ENCODE data around the gene C22orf42.
"Not testable (repeated sequence)": the region's sequence is repeated elsewhere in the genome, so short reads cannot be mapped to it uniquely, and the experiment has no call there.

C22orf42 gene, protein sequence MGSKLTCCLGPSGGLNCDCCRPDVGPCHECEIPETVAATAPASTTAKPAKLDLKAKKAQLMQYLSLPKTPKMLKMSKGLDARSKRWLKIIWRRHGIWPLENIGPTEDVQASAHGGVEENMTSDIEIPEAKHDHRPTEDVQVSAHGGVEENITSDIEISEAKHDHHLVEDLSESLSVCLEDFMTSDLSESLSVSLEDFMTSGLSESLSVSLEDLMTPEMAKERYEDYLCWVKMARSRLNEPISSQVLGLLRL

DNA sequence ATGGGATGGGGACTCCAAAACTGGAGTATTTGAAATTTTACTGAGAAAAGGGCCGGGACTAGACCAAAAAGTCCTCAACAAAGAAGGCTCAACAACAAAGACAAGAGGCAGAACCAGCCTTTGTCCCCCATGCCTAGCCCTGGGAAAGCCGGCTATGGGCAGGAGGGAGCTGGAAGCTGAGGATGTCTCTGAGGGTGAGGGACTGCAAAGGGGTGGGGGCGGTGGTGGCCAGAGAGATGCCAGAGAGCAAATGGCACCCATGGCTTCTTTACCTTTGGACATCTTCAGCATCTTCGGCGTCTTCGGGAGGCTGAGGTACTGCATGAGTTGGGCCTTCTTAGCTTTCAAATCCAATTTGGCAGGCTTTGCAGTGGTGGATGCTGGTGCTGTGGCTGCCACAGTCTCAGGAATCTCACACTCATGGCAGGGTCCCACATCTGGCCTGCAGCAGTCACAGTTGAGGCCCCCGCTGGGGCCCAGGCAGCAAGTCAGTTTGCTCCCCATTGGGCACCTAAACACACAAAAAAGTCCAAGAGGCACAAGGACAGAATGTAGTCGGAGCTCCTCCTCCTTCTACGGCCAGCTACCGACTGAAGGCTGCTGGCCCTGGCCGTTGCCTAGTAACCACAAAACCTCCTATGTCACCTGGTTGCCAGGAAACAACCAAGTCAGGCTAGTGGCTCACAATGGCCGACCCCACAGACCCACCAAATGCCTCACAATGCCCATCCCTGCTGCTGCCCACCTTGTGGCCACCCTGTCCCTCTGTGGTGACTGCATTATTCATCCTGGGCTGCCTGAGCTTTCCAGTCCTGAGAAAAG is at the start of gene C22orf42:
Gene C22orf42 (minus strand): TSS at position 592 of the 822 bp plus-strand sequence. CDS start 88 bp downstream, at position 504.
- DNase-seq (ENCODE audit: low read depth): no peak

DNA sequence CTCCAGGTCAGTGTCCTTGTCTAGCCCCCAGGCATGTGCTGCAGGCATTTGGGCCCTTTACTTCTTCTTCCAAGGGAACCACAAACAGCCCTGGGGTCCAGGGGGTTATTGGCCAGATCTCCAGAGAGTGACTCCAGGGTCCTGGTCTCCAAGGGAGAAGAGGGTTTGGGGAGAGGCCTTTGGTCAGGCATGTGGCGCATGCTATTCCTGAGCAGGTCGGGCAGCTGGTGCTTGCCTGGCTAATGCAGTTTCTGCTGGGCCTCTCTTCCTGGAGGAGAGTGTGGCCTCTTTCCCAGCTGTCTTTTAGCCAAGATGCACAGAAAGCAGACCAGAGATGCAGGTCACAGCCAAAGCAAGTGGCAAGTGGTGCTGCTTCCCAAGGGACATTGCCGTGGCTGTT is 49.6 kb upstream of the C22orf42 start:
- no peak for DNase-seq (ENCODE audit: low read depth)

DNA sequence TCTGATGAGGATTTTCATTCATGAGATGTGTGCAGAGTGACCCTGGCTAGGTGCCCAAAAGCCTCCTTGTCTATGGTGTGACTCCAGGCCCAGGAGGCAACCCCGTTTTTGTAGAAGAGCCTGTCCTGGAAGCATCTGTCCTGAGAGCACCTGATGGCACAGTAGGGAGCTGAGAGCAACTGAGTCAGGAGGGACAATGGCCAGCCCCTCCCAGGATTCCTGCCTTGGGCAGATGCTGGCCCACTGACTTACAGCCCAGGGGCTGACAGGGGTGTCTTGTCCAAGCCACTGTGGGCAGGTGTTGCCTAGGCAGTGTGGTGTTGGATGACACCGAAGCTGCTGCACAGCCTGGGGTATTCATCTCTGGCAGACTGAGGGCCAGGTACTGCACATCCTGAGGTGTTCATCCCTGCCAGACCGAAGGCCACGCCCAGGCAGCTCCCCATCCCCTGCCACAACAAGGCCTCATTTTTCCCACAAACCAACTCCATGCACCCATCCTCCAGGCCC is 48.9 kb upstream of the C22orf42 start:
- no peak for DNase-seq (ENCODE audit: low read depth)

DNA sequence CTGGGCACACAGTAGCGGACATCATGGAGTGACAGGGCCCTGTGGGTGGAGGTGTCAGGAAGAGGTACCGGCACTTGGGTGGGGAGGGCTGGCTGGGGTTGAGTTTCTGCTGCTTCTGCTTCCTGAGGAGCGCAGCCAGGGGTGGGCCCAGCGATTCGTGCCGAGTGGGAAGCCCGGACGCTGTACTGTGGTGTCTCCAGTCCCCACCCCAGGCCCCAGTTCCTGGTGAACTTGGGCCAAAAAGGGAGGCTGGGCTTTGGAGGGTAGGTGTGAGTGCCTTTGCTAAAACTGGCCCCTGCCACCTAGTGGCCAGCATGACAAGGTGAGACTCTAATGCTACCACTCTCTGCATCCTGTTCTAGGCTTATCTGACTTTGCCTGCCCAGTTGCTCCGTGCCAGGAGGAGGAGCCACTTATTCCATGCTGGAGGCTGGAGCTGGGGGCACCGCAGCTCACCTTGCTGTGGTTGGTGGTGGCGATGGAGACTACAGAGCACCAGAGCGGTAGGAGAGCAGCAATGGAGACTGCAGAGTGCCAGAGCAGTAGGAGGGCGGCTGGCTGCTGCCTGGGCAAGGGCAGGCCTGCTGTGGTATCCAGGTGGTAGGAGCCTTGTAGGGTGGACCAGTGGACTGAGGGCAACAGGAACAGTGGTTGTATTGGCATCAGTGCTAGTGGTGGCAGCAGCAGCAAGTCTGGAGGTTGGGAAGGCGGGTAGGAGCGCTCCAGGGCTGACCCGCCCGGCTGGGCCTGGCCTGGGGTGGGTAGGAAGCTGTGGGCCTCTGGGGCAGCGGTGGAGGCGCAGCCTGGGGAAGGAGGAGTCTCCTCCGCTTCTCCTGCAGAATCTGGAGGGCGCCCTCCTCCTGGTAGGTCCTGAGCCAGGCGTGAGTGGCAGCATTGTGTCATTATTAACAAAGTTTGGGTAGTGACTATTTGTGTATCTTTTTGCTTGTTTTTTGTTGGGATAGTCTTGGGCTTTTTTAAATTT is 48.0 kb upstream of the C22orf42 start:
- DNase-seq (ENCODE audit: low read depth): no peak

DNA sequence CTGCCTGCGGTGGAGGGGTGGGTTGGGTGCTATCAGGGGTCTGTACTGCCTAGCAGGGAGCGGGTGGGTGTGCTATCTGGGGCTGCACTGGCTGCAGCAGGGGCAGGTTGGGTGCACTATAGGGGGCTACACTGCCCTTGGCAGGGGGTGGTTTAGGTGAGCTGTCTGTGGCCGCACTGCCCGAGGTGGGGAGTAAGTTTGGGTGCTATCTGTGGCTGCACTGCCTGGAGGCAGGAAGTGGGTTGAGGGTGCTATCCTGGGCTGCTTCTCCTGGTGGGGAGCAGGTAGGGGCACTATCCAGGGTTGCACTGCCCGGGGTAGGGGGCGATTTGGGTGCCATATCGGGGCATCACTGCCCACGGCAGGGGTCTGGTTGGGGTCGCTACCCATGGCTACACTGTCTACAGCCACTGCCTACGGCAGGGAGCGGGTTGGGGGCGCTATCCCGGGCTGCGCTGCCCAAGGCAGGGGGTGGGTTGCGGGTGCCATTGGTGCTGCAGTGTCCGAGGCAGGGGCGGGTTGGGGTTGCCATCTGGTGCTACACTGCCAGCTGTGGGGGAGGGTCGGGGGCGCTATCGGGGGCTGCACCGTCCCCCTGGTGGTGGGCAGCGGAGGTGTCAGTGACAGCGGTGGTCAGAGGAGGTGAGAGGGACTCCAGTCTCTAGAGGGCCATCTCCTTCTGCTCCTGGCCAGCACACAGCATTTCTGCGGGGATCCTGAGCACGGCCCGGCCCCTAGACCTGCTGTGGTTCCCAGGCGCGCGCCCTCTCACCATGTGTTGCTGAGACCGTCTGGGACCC is 47.1 kb upstream of the C22orf42 start:
- DNase-seq (ENCODE audit: low read depth): no peak

DNA sequence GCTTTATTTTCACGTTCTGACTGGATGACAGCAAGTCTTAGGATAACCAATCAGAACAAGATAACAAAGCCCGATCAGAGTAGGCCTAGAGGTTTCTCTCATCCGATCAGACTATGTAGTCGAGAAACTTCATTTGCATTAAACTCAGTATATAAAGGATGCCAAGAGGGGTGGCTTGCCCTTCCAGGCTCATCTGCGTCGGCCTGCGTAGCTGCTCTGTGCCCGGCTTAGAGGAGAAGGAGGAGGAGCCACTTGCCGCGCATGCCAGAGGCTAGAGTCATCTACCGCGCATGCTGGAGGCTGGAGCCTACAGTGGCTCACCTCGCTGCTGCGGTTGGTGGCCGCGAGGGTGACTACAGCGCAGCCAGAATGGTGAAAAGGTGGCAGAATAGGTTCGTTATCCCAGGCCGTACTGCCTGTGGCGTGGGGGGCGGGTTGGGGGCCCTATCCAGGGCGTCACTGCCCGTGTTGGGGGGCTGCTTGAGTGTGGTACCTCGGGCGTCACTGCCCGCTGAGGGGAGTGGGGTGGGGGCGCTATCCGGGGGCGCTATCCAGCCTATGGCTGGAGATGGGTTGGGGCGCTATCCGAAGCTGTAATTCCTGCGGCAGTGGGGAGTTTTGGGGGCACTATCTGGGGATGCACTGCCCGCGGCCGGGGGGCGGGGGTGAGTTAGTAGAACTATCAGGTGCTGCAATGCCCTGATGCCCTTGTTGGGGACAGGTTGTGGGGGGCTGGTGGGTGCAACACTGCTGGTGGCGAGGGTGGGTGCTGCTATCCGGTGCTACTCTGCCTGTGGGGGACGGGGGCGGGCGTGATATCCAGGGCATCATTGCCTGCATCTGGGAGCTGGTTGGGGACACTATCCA is 46.0 kb upstream of the C22orf42 start, which contains the start of gene RFPL2:
Gene RFPL2 (minus strand): TSS at position 218 of the 867 bp plus-strand sequence. CDS start 2,622 bp downstream, outside the sequence.
- DNase-seq (ENCODE audit: low read depth): no peak

DNA sequence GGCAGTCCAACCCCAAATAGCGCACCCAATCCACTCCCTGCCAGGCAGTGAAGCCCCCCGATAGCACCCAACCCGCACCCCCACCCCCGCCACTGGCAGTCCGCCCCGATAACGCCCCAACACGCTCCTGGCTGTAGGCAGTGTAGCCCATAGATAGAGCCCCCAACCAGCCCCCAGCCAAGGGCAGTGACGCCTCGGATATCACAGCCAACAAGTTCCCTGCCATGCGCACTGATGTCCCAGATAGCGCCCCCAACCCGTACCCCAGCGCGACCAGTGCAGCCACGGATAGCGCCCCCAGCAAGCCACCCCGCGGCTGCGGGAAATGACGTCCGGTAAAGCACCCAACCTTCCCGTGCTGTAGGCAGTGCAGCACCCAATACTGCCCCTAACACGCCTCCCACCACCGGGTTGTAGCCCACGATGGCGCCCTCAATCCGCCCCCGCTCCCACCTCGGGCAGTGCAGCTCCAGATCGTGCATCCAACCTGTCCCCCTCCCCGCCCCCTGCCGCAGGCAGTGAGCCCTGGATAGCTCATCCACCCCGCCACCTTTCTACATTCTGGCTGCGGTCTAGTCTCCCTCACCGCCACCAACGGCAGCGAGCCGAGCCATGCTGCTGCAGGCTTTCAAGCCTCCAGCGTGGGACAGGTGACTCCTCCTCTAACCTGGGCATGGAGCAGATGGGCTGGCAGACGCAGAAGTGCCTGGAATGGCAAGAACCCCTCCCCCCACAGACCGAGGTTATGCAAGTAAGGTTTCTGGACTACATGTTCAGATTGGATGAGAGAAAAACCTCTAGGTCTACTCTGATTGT is 45.1 kb upstream of the C22orf42 start:
- no peak for DNase-seq (ENCODE audit: low read depth)

DNA sequence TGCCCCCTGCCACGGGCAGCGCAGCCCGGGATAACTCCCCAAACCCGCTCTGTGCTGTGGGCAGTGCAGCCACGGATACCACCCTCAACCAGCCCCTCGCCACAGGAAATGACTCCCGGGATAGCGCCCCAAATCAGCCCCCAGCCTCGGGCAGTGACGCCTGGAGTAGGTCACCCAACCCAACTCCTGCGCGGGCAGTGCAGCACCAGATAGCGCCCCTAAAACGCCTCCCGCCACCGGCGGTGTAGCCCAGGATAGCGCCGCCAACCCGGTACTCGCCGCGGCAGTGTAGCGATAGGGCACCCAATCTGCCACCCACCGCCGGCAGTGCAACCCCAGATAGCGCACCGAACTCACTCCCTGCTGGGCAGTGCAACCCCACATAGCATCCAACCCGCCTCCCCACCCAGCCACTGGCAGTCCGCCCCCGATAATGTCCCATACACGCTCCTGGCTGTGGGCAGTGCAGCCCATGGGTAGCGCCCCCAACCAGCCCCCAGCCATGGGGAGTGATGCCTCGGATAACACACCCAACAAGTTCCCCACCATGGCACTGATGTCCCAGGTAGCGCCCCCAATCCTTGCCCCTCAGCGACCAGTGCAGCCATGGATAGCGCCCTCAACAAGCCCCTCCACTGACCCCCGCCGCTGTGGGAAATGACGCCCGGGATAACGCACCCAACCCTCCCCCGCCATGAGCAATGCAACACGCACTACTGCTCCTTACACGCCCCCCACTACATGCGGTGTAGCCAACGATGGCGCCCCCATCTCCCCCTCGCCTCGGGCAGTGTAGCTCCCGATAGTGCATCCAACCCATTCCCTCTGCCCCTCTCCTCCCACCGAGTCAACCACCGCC is 44.3 kb upstream of the C22orf42 start:
- DNase-seq (ENCODE audit: low read depth): no peak

DNA sequence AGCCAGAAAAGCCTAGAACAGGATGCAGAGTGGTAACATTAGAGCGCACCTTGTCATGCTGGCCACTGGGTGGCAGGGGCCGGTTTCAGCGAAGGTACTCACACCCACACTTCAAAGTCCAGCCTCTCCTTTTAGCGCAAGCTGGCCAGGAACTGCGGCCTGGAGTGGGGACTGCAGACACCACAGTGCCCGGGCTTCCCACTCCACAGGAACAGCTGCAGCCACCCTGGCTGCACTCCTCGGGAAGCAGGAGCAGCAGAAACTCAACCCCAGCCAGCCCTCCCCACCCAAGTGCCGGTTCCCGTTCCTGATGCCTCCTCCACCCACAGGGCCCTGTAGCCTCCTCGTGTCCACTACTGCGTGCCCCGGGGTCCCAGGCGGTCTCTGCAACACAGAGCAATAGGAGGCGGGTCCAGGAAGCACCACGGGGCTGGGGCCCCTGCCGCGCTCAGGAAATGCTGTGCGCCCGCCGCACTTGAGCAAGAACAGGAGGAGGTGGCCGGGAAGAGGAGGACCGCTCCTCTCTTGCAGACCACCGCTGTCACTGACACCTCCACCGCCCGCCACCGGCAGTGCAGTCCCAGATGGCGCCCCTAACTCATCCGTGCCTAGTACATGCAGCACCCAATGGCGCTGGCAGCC is 43.6 kb upstream of the C22orf42 start:
- DNase-seq (ENCODE audit: low read depth): no peak

DNA sequence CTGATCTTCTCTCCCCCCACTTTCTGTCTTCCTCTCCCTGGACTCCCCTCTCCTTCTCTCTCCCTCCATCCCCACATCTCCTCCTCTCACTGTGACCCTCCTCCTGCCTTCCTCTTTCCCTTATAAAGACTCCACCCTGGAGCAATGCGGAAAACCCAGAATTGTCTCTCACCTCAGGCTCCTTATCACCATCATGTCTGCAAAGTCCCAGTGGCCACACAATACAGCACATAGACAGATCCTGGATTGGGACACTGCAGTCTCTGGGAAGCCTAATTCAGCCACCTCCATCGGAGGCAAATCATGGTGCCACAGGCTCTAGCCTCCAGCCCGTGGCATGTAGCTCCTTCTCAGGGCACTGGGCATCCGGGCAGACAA is 43.0 kb upstream of the C22orf42 start:
- DNase-seq (ENCODE audit: low read depth): no peak

DNA sequence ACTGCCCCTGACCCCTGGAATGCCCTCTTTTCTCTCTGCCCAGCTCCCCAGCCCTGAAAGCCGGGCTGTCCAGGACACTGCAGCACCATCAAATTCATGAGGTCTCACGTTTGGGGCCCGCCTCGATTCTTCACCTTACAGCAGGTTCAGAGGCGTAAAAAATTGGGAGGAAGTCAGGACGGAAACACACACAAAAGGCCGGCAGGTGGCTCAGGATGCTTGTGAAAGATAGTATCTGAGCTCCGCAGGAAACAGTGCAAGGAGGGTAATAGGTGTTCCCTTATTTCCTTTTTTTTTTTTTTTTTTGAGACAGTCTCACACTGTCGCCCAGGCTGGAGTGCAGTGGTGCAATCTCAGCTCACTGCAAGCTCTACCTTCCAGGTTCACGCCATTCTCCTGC is 41.6 kb upstream of the C22orf42 start:
- no peak for DNase-seq (ENCODE audit: low read depth)

DNA sequence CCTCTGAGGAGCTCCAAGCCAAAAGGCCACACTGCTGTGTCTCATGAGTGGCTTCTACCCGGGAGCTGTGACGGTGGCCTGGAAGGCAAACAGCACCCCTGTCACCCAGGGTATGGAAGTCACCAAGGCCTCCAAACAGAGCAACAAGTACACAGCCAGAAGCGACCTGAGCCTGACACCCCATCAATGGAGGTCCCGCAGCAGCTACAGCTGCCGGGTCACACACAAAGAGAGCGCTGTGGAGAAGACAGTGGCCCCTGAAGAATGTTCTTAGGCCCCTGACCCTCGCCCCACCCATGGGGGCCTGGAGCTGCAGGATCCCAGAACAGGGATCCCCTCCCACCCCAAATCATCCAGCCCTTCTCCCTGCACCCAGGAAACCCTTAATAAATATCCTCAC is 40.9 kb upstream of the C22orf42 start:
- no peak for DNase-seq (ENCODE audit: low read depth)

DNA sequence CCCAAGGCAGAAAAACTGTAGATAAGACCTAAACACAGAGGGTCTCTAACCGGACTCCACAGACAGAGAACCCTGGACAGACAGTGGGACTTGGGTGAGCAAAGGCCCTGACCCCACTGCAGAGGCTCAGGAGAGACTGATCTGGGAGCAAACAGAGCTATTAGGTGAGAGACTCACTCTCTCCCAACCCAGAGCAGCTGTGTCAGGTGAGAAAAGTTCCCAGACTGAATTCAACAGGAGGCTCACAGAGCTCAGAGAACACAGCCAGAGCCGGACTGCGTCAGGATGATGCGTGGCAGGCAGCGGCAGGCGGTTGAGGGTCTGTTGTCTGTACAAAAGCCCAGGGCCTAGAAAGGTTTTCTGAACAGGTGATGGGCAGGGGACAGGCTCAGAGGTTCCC is 40.2 kb upstream of the C22orf42 start:
- no peak for DNase-seq (ENCODE audit: low read depth)

DNA sequence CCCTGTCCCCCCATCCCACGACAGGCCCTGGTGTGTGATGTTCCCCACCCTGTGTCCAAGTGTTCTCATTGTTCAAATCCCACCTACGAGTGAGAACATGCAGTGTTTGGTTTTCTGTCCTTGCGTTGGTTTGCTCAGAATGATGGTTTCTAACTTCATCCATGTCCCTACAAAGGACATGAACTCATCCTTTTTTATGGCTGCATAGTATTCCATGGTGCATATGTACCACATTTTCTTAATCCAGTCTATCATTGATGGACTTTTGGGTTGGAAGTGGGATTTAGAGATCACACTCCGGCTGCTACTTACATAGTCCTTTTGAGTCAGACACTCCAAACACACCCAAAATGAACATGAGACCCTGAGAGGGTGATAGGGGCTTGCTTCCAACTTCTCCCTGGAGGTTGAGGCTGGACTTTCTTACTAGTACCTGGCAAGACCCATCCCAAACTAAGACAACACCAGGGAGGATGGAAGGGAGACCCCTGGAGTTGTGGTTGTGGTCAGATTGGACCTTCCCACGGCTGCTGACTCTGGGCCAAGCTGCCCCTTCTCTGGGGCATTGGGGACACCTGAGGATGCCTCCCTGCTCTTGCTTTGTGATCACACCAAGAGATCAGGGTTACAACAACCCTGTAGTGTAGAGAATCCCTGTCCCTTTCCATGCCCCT is 38.6 kb upstream of the C22orf42 start:
- not testable (repeated sequence) for DNase-seq (ENCODE audit: low read depth)

DNA sequence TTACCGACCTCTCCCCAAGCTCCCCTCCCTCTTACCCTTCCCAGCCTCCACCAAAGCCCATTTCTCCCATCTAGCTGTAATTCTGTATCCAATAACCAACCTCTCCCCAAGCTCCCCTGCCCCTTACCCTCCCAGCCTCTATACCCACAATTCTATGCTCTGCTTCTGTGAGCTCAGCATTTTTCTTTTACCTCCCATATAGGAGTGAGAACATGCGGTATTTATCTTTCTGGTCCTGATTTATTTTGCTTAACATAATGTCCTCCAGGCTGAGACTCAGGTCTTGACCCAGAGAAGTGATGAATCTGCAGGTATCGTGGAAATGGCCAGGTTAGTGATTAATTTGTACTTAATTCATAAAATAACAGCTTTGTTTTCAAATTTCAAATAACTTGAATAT is 36.8 kb upstream of the C22orf42 start:
- not testable (repeated sequence) for DNase-seq (ENCODE audit: low read depth)

DNA sequence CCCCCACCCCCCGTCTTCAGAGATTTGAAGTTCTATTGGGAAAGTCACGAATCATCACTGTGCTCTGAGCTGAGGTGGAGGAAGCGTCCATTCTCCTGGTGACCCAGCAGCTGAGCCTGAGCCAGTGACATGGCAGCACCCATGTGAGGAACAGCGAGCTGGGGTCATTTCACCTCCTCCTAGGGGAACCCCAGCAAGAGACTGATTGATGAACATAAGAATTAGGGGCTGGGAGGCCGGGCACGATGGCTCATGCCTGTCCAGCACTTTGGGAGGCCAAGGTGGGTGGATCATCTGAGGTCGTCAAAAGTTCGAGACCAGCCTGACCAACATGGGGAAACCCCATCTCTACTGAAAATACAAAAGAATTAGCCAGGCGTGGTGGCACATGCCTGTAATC is 34.2 kb upstream of the C22orf42 start:
- not testable (repeated sequence) for DNase-seq (ENCODE audit: low read depth)

DNA sequence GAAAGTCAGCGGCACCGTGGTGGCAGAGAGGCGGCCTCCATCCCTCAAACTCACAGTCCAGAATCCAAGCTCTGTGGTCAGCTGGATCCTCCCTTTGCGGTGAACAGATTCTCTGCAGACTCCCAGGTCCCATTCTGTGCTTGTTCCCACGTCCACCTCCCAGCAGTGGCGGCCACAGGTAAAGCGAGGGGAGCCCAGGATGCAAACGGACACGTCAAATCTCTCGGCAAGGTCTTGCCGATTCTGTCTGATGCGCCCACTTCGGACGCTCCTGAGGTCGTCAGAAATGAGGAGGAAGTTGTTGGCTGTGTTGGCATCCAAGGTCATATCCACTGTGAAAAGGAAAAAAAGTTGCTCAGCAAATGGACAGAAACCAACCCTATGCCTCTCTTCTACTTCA is 31.9 kb upstream of the C22orf42 start:
- not testable (repeated sequence) for DNase-seq (ENCODE audit: low read depth)
